ENCODE data around the gene NTM.
"Not testable (repeated sequence)": the region's sequence is repeated elsewhere in the genome, so short reads cannot be mapped to it uniquely, and the experiment has no call there.

NTM gene

DNA sequence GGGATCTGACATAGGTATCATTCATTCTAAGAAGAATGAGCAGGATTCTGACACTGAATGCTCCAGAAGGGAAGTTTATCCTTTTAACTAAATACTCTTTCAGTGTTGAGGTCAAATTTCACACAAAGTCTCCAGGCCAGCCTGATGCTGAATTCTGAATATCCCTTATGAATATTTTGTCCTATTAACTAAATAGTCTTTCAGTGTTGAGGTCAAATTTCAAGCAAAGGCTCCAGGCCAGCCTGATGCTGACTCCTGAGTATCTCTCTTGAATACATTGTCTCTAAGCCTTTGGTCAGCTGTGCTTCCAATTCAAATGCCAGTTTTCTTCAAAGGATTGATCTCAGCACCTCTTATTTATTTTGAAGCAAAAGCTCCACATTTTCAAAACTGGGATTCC lies 676.8 kb downstream of the NTM start:
- DNase-seq (ENCODE audit: low spot score) = no peak

DNA sequence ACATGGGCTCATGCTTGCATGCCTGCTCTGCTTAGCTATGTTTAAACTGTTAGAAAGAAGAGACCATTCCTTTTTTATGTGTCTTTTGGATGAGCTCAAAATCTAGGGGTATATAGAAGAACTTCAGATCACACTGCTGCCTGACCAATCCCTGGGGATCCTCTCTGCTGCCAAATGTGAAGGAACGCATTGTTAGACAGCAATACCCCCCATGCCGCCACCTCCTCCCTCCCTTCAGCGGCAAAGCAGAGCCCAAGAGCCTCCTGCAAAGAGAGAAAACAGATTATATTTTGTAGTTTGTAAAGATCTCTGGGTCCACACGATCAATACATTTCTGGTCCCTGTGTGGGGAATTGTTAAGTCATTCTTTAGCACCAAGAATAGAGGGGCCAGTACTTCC lies 677.6 kb downstream of the NTM start:
- DNase-seq (ENCODE audit: low spot score) = no peak

DNA sequence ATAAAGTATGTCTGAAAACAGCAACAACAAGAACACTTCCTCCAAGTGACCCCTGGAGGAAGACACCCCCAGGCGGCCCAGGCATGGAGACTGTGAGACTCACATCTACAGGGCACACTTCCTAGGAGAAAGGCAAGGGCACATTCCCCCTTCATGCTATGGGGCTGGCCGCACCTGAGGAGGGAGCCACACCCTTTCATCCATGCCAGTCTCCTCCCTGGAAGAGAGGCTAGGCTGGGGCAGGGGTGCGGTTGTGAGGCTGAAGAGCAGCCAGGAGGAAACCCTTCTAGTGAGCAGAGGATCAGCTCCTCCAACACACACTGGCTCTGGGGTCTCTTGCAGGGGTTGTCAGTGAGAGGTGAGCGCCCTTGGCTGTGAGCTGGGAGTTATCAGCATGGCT lies 678.8 kb downstream of the NTM start:
- DNase-seq (ENCODE audit: low spot score) = no peak

DNA sequence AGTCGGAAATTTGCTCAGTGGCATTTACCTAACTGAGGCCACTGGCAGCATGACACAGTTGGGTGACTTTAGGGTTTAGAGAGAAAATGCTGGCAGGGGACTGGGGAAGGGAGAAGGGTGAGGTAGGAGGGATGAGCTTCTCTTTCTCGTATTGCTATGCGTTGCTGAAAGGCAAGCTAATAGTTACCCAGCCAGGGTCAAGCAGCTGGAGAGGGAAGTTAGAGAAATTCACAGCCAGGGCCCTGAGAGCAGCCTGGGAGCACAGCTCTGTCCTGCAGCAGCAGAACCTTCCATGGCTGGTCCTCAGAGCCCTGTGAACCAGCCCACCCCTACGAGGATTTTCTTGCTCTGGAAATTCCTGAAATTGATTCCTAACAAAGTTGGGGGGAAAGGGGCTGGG lies 679.6 kb downstream of the NTM start:
- no peak for DNase-seq (ENCODE audit: low spot score)

DNA sequence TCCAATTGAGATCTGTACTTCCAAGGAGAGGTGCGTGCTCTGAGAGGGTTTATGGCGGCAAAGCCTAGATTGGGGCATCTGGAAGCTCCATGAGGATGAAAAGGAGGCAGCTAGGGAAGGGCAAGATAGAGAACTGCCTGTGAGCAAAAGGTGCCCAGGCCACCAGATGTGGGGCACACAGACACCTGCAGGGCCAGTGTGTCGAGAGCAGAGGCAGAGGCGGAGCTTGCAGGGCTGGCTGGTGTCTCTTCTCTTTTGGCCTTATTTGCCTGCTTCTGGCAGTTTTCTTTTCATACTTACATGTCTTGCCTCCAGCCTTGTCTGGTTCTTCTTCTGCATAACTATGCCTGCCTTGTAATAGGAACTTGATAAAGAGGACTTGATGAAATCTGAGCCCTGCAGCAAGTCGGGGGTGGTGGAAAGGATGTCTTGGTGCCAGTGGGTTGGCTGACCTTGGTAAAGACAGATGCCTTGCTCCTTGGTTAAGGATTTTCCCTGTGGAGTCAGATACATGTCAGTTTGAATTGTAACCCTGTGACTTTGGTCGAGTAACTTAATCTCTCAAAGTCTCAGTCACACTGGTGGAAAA lies 680.3 kb downstream of the NTM start:
- no peak for DNase-seq (ENCODE audit: low spot score)

DNA sequence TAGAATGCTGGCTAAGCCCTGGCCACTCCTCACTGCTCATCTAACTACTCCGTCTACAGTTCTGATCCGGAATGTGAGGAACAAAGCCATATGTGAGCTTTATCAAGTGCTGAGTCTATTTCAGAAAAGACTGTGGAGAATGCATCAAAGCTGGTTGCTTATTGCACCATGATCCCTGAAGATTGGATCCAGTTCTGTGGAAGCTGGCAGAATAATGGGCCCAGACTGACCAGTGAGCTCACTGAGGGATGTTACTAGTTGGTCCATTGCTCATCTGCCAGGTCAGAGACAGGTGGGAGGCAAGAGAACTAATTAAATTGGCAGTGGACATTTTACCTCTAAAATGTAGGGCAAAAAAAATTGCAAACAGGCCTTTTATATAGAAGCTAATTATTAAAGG lies 681.3 kb downstream of the NTM start:
- DNase-seq (ENCODE audit: low spot score) = no peak

DNA sequence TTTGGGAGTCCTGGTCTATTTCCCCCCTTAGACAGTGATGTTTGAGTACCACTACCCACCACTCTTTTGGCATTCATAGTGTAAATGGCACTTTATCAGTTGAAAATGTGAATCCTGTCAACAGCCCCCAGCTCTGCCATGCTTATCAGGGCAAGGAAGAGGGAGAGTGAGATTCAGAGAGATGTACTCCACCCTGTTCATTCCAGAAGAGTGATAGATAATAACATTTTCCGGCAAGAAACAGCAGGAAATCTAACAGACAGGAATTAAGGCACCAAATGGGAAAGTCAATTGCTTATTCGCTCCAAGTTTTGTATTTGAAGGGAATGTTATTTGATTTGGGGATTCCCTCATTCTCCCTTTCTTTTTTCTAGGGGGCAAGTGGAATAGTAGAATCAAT lies 681.9 kb downstream of the NTM start:
- no peak for DNase-seq (ENCODE audit: low spot score)

DNA sequence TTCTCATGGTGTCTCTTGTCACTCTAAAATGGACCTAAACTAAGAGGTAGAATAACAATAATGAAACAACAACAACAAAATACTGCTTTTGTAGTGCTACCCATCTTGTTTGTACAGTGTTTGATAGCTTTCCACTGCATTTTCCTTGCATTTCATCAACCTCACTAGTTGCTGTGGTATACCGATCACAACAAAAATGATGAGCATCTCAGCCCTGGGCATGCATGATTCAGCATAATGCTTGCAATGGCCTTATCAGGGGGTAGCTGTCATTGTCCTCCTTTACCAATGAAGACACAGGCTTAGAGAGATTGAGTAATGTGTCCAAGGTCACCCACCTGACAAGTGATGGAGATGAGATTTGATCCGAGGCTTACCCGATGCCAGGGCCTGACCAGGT lies 682.5 kb downstream of the NTM start:
- DNase-seq (ENCODE audit: low spot score) = no peak

DNA sequence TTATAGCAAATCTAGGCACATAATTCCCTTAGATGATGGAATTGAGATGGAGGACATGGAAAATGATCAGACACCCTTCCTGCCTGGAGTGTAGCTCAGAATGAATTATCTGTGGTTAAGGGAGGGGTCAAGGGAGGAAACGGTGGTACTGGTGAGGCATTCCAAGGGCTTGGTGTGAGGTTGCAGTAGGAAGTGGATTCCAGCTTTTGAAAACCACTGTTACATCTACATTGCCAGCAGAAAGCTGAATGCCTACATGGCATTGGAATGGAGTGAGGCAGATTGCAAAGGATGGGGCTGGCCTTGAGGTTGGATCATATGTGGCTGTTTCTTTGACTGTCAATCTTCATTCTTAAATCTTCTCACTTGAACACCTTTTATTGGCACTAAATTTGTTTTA lies 684.4 kb downstream of the NTM start:
- no peak for DNase-seq (ENCODE audit: low spot score)

DNA sequence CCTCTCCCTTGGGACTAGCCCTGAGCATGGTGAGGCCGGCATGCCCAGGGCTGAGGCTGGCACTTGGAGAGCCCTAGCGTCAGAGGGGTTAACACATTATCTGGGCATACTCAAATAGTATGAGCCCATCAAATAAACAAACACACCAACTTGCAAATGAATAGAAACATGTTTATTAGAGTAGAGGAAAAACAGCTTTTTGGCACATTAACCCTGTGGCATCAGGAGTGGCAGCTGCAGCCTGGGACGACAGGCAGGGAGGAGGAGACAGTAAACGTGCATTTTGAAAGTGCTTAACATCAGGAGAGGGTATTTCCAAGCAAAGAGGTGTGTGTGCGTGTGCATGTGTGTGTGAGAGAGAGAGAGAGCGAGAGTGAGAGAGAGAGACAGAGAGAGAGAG lies 684.9 kb downstream of the NTM start:
- no peak for DNase-seq (ENCODE audit: low spot score)

DNA sequence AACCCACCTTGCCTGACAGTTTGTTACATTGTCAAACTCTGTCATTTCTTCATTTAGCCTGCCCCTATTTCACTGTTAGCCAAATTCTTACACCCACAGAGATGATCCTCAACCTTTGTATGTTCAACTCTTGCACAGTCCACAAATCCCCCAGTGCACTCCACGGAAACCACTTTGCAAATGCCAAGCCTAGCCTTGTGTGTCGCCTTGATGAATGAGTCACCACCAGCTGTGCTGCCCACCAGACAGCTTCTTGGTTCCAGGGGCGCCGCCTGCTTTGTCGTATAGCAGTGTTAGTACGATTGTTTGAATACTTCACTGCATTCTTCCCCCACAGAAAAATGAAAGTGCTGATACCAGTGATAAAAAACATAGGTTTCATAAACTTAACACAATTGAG lies 686.3 kb downstream of the NTM start:
- no peak for DNase-seq (ENCODE audit: low spot score)

DNA sequence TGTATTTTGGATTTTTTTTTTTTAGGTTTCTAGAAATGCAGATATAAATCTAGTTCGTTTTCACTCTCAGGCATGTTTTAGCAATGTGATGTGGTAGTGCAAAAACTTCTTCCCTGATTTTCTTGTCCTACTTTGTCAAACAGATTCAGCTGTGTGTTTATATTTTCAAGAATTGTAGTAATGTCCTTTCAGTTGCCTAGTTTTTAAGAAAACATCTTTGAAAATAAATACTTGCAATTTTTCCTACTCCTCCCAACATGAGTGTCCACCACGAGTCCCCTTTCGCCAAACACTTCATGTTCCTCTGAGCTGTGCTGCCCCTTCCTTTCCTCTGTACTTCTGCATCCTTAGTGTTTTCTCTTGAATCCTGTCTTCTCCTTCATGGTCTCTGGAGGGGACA lies 686.9 kb downstream of the NTM start:
- DNase-seq (ENCODE audit: low spot score) = no peak

DNA sequence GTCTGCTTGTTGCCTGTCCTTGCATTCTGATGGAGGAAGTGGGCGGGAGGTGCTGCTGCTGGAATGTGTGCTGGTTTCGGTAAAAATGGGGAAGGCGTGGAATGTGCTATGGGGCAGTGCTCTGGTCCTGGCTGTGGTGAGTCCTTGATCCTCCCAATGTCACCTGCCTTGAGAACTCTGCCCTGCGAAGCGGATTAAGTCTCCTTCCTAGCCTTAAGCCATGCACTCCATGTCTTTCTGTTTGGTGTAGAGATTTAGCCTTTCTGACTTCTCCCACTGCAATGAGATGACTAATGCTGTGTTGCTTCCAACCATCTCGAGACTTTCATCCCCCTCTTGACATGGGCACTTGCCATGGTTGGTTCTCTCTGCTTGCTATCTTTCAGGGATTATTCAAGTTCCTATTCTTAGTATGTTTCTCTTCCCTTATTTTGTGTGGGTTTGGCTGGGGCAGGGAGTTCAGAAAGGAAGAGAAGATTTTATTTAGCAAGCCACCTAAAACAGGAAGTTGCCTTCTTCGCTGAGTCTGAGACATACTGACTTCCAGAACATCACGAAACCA lies 687.9 kb downstream of the NTM start:
- no peak for DNase-seq (ENCODE audit: low spot score)

DNA sequence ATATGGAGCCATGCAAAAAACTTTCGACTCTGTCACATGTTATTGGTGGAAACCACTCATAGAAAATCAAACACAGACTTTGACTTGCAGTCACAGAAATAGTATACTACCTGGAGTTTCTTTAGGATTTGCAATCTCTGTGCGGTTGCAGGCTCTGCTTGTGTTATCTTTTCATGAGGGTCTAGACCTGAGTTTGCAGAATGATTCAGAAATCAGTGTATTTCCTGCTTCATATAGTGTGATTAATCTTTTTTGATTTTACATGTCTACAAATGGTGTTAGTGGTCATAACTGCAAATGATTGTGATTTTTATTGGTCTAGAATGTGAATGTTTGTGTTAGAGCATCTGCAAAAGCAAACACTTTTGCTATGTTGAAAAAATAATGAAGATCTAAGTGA lies 690.2 kb downstream of the NTM start:
- no peak for DNase-seq (ENCODE audit: low spot score)

DNA sequence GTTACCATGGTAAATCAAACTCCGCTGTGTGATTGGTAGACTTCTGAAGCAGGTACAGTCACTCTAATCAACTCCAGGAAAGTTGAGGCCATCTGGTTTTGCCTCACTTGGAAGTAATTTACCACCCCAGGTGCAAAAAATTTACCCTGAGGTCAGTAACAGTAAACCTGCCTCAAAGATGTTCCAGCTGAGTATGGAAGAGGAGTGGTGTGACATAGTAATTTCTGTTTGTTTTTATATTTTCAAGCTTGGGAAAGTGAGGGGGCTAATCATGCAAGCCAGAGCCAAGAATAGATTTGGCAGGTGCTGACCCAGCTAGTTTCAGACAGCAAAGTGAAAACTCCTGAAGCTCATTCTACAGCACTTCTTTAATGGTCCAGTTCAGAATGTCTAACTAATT lies 691.6 kb downstream of the NTM start:
- DNase-seq (ENCODE audit: low spot score) = no peak

DNA sequence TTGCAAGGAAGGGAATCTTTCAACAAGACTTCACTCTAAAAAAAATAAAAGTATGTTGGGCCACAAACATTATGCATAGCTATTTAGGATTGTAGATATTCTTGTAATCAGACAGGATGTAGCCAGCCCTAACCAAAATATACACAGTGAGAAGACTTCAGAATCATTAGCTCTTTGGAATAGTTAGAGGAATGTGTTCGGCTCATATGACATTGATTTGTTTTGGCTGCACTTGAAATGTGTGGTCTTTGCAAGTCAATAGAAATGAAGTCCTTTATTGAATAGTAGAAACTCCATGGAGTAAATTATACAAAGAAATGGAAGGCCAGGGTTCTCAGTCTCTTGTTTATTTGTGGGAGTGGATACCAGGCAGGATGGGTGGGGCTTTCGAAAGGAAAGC lies 692.1 kb downstream of the NTM start:
- no peak for DNase-seq (ENCODE audit: low spot score)

DNA sequence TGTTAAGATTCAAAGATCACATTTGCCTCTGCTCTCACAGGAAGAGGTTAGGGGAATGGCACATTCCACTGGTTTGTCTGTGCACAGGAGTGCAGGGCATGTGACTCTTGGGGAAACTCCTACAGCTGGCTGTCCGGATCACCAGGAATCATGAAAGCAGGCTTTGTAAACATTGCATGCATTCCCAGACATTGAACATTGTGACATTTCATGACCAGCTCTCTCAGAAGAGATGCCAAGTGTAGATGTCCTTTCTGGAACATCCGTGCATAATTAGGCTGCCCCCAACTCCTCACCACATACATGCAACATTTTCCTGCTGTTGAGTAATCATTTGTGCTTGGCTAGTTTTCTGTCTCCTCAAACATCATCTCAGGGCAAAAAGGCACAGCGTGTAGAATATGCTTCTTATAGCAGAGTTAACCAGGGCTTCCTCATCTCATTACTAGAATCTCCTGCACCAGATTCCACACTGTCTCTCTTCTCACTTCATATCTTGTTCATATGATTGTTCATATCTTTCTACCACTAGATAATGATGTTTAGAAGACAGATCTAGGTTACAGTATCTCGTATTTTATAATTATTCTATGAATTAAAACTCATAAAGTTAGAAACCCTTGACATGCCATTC lies 694.7 kb downstream of the NTM start:
- no peak for DNase-seq (ENCODE audit: low spot score)

DNA sequence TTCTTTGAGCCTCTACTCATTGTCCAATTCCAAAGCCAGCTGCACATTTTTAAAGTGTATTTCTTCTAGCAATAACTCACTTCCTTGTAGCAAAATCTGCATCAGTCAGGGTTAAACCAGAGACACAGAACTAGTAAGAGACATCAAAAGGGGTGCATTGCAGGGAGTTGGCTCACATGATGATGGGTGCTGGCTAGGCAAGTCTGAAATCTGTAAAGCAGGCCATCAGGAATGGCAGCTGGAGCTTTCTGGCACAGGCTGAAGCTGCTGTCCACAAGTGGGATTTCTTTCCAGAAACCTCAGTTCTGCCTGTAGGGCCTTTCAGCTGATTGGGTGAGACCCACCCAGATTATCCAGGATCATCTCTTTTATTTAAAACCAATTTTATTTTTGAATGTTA lies 698.1 kb downstream of the NTM start:
- DNase-seq (ENCODE audit: low spot score) = no peak

DNA sequence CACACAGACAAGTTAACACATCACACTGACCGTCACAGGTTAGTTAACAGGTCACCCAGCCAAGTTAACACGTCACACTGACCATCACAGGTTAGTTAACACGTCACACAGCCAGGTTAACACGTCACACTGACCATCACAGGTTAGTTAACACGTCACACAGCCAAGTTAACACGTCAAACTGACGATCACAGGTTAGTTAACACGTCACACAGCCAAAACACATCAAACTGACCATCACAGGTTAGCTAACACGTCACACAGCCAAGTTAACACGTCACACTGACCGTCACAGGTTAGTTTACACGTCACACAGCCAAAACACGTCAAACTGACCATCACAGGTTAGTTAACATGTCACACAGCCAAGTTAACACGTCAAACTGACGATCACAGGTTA lies 699.2 kb downstream of the NTM start:
- DNase-seq (ENCODE audit: low spot score) = not testable (repeated sequence)

DNA sequence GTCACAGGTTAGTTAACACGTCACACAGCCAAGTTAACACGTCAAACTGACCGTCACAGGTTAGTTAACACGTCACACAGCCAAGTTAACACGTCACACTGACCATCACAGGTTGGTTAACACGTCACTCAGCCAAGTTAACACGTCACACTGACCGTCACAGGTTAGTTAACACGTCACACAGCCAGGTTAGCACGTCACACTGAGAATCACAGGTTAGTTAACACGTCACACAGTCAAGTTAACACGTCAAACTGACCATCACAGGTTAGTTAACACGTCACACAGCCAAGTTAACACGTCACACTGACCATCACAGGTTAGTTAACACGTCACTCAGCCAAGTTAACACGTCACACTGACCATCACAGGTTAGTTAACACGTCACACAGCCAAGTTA lies 700.5 kb downstream of the NTM start:
- DNase-seq (ENCODE audit: low spot score) = not testable (repeated sequence)

DNA sequence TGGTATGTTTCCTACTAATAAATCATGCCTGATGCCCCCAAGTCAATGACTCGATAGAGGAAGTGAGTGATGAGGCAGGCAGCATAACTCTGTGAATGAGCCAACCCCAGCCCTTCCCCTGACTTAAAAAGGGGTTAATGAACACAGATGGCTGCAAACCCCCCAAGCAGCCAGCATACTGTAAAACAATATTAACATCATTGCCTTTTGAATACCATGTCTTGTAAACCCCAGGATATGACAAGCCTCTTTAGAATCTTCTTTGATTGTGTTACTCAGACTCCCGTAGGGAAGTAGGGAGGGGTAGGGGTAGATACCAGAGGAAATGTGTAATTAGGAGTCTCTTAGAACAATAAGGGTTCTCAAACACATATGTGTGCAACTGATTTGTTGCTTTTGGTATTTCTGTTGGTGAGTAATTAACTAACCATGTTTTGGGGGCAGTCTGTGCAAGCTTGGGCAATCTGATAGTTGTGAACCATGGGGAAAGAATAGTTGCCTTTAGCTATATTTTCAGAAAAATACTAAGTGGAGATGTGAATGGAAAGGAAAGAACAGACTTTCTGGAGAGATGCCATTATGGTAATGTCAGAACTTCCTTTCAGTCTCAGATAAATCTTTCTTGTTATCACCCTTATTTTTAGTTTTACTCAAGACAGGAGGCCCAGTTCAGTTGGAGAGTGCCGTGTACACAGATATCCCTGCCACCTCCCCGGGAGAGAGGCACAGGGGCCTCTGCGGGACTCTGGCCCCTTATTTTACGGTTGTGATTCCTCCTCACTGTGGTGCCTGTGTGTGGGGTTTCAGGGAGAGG lies 701.8 kb downstream of the NTM start:
- no peak for DNase-seq (ENCODE audit: low spot score)

DNA sequence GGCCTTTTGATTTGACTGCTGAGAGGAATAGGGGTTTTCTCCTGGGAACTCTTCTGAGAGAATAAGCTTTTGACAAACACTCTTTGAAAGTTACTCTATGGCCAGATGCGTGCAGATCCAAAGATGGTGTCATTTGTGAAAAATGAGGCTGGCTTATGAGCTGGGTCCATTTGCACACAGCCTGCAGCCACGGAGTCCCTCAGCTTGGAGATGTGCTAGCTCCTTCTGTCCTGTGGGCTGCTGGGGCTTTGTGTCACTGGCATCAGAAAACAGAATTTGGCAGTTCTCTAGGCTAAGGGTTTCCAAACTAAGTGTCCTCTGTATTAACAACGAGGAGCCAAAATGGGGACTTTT lies 702.4 kb downstream of the NTM start:
- no peak for DNase-seq (ENCODE audit: low spot score)

DNA sequence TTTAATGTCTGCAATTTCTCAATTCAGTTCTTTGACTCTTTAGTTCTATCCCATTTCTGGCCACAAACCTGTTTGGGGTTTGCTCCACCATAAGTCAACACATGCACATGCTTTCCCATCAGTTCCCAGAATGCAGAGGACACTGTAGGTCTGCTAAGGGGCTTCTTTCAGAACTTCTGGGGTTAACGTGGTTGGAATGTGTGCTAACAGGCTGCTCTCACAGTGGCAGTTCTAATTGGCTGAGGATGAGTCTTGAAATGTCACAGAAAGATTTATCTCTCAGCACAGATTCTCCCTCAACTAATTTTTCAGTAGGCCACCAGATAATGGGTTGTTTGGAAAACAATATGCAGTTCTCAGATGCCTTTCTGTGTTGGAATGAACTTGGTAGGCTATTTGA lies 703.4 kb downstream of the NTM start:
- DNase-seq (ENCODE audit: low spot score) = no peak

Measured in activated CD4-positive, alpha-beta T cell treated with anti-CD3 and anti-CD28 coated beads, Interleukin-2, Interleukin-4, amounts not matched to agents 100 ng/mL and 50 ng/mL, durations not matched to agents 16 hours and 8 hours (primary cell).